ENCODE results near the gene FADS2. TPM values are rescaled to one million over a fixed set of nuclear protein-coding genes. Genes with fewer than 3 reads are reported as not detected.
A peak's percentile ranks its signal among the peaks of the same experiment; 100 is the strongest.

FADS2 gene
- total and polyA plus RNA-seq, 9 of the 15 experiments (the other 6 are each of a cell fraction or from before 2014, with no cell fraction given) = 2.9 to 42.8 (median 16.2) TPM

DNA sequence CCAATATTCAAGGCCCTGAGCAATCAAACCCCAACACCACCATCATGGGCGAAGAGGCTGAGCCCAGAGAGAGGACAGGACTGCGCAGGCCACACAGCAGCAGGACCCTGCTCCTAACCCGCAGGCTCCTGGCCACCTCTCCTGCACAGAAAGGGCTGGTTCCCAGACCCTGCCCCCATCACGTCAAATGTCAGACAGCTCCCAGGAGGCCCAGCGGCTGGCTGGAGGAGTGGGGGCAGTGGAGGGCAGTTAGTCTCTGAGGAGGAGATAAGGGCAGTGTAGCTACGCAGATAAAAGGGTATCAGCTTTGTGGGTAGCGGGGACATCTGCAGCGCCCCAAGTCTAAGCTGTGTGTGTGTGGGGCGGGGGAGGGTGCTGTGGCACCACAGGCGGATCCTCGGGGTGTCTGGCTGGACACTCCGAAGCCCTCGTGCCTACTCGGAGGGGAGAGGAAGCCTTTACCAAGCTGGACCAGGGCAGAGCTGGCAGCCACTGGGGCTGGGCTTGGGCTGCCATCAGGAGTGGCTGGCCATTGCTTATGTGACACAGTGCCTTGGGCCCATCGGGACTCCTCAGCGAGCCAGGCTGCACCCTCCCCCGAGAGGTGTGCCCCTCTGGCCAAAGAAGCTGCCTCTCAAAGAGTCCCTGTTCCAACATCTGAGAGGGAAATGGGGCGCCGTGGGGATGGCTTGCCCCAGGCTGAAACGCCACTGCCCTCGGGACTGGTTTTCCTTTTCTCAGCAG lies 41.8 kb downstream of the FADS2 start (continued):
- TF ChIP-seq COPS2 (conservative IDR thresholded peaks at IDR 0.05) (no peak), TCF7 (IDR thresholded peaks at IDR 0.05; ENCODE audit: borderline replicate concordance) (peak; percentile 92), HMG20A (CRISPR knock-in tag; conservative IDR thresholded peaks at IDR 0.05) (no peak), HNRNPL (IDR thresholded peaks at IDR 0.05; ENCODE audit: low read depth, low read length) (no peak; the same call in 1 of the 2 replicates), GTF2F1 (IDR thresholded peaks at IDR 0.05; ENCODE audit: low read depth, low read length) (0 out of 2 replicates have a peak, but pooled peaks have one; percentile 15), ZNF639 (CRISPR knock-in tag; conservative IDR thresholded peaks at IDR 0.05 in 1 of 2, IDR thresholded peaks at IDR 0.05 in 1 of 2) (peak in 1 of 2 experiments; percentile 91; a peak in 2 of 4 replicates), HNRNPLL (IDR thresholded peaks at IDR 0.05; ENCODE audit: low read depth, low read length, poor library complexity, severe bottlenecking) (no peak), HOXB6 (CRISPR knock-in tag; IDR thresholded peaks at IDR 0.05; ENCODE audit: borderline replicate concordance) (no peak), BRF1 (IDR thresholded peaks at IDR 0.05; ENCODE audit: borderline replicate concordance, extremely low read depth, insufficient read length) (no peak), RBM15 (IDR thresholded peaks at IDR 0.05; ENCODE audit: insufficient read depth, low read length) (no peak), NFATC3 (IDR thresholded peaks at IDR 0.05) (no peak), MAZ (CRISPR knock-in tag; conservative IDR thresholded peaks at IDR 0.05 in 1 of 2, IDR thresholded peaks at IDR 0.05 in 1 of 2) (peak; percentile 83 to 96), CHD2 (IDR thresholded peaks at IDR 0.05; ENCODE audit: low read depth, low read length) (no peak), BRCA1 (IDR thresholded peaks at IDR 0.05) (no peak), BRCA1 (CRISPR knock-in tag; IDR thresholded peaks at IDR 0.05) (no peak), MTF1 (CRISPR knock-in tag; IDR thresholded peaks at IDR 0.05; ENCODE audit: borderline replicate concordance) (no peak), KDM1A (IDR thresholded peaks at IDR 0.05) (peak; percentile 56 to 81), NFIX (CRISPR knock-in tag; IDR thresholded peaks at IDR 0.05; ENCODE audit: low read depth) (no peak), SMARCE1 (IDR thresholded peaks at IDR 0.05) (peak; percentile 91), THAP7 (CRISPR knock-in tag; IDR thresholded peaks at IDR 0.05) (no peak)
- TF ChIP-seq, protein P1, sequence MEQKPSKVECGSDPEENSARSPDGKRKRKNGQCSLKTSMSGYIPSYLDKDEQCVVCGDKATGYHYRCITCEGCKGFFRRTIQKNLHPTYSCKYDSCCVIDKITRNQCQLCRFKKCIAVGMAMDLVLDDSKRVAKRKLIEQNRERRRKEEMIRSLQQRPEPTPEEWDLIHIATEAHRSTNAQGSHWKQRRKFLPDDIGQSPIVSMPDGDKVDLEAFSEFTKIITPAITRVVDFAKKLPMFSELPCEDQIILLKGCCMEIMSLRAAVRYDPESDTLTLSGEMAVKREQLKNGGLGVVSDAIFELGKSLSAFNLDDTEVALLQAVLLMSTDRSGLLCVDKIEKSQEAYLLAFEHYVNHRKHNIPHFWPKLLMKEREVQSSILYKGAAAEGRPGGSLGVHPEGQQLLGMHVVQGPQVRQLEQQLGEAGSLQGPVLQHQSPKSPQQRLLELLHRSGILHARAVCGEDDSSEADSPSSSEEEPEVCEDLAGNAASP (IDR thresholded peaks at IDR 0.05) = no peak
